Liver (tissue), 9 donors: ENCODE measurements around the gene FRAS1. TPM values are rescaled to one million over a fixed set of nuclear protein-coding genes. Genes with fewer than 3 reads are reported as not detected.

Experiments
- DNase-seq: peaks from one replicate; pipeline ENCODE4 v3.0.0-alpha.2; 2017; ENCODE audit warnings: low spot score
- H3K27ac ChIP-seq, 2 donors: one replicate each; pipeline ENCODE4 v1.7.0; 2013; ENCODE audit warnings: inconsistent platforms in 2 of 2, low read length in 2 of 2, control low read depth in 1 of 2, low read depth in 1 of 2, mild to moderate bottlenecking in 1 of 2
- H3K27me3 ChIP-seq, 4 donors: one replicate each; pipeline versions ENCODE4 v1.6.1 to v1.7.0; 2013; ENCODE audit warnings: low read length in 3 of 4, inconsistent platforms in 1 of 4, mild to moderate bottlenecking in 1 of 4, moderate library complexity in 1 of 4; ENCODE audit not compliant: control insufficient read depth in 4 of 4, insufficient read depth in 4 of 4
- H3K36me3 ChIP-seq, 4 donors: one replicate each; pipeline versions ENCODE4 v1.6.1 to v1.7.0; 2013; ENCODE audit warnings: low read length in 3 of 4, mild to moderate bottlenecking in 3 of 4, low read depth in 1 of 4, moderate library complexity in 1 of 4; ENCODE audit not compliant: control insufficient read depth in 4 of 4, insufficient read depth in 3 of 4
- H3K4me1 ChIP-seq, 4 donors: one replicate each; pipeline versions ENCODE4 v1.6.1 to v1.7.0; 2013; ENCODE audit warnings: low read length in 3 of 4, mild to moderate bottlenecking in 3 of 4, moderate library complexity in 1 of 4; ENCODE audit not compliant: control insufficient read depth in 4 of 4, insufficient read depth in 4 of 4
- H3K4me3 ChIP-seq, 3 donors: one replicate each; pipeline versions ENCODE4 v1.6.1 to v1.7.0; 2013; ENCODE audit warnings: low read length in 3 of 3, control low read depth in 1 of 3, low read depth in 1 of 3, mild to moderate bottlenecking in 1 of 3
- H3K9ac ChIP-seq, 2 donors: one replicate each; pipeline ENCODE4 v1.7.0; 2013; ENCODE audit warnings: low read length in 2 of 2, mild to moderate bottlenecking in 2 of 2, moderate library complexity in 2 of 2, control low read depth in 1 of 2, low read depth in 1 of 2
- H3K9me3 ChIP-seq, 4 donors: one replicate each; pipeline versions ENCODE4 v1.6.1 to v1.7.0; 2013; ENCODE audit warnings: low read length in 3 of 4; ENCODE audit not compliant: control insufficient read depth in 4 of 4
- EGR1 ChIP-seq, 2 donors: IDR thresholded peaks; 2 replicates each; pipeline ENCODE4 v1.6.1; 2016 to 2018; ENCODE audit warnings: antibody characterized with exemption in 2 of 2, low read depth in 2 of 2
- FOXA1 ChIP-seq: IDR thresholded peaks from 2 replicates; pipeline ENCODE4 v1.6.1; 2016; ENCODE audit warnings: antibody characterized with exemption
- GABPA ChIP-seq, 2 donors: IDR thresholded peaks in 1 of 2; conservative IDR thresholded peaks in 1 of 2; 2 replicates each; pipeline ENCODE4 v1.6.1; 2016; ENCODE audit warnings: antibody characterized with exemption in 2 of 2, mild to moderate bottlenecking in 1 of 2, moderate library complexity in 1 of 2
- HNF4A ChIP-seq, 2 donors: conservative IDR thresholded peaks; 2 replicates each; pipeline ENCODE4 v1.6.1; 2016; ENCODE audit warnings: antibody characterized with exemption in 2 of 2, mild to moderate bottlenecking in 2 of 2
- HNF4G ChIP-seq: IDR thresholded peaks from 2 replicates; pipeline ENCODE4 v1.6.1; 2016; ENCODE audit warnings: antibody characterized with exemption
- JUND ChIP-seq, 2 donors: IDR thresholded peaks; 2 replicates each; pipeline ENCODE4 v1.6.1; 2016; ENCODE audit warnings: antibody characterized with exemption in 2 of 2
- NR2F2 ChIP-seq: IDR thresholded peaks from 2 replicates; pipeline ENCODE4 v1.6.1; 2016; ENCODE audit warnings: antibody characterized with exemption
- RAD21 ChIP-seq, 2 donors: IDR thresholded peaks; 2 replicates each; pipeline ENCODE4 v1.6.1; 2016; ENCODE audit warnings: antibody characterized with exemption in 2 of 2, mild to moderate bottlenecking in 2 of 2
- REST ChIP-seq: IDR thresholded peaks from 2 replicates; pipeline ENCODE4 v1.6.1; 2016; ENCODE audit warnings: antibody characterized with exemption, mild to moderate bottlenecking
- SP1 ChIP-seq: IDR thresholded peaks from 2 replicates; pipeline ENCODE4 v1.6.1; 2018; ENCODE audit warnings: antibody characterized with exemption, mild to moderate bottlenecking
- TAF1 ChIP-seq: conservative IDR thresholded peaks from 2 replicates; pipeline ENCODE4 v1.6.1; 2016; ENCODE audit warnings: antibody characterized with exemption, mild to moderate bottlenecking
- YY1 ChIP-seq: IDR thresholded peaks from 2 replicates; pipeline ENCODE4 v1.6.1; 2016; ENCODE audit warnings: antibody characterized with exemption, mild to moderate bottlenecking
- WGBS: extraction: QIAGEN DNeasy Blood & Tissue Kit; methylation state at CpG from one replicate; pipeline ENCODE4 v1.1.7; 2013; 5-methylcytosine and 5-hydroxymethylcytosine counted together
- polyA plus RNA-seq, 2 donors: library from polyadenylated mRNA; stranded (reverse) in 1 of 2; unstranded in 1 of 2; fragments of 200-250 nt in 1 of 2; fragments of >200 nt in 1 of 2; fragmentation: Nextera tagmentation in 1 of 2; extraction: Ambion mirVana in 1 of 2; gene quantifications; one replicate each; pipeline versions ENCODE4 v1.2.1 to v1.2.3, GENCODE V29; 2013 to 2015
- total RNA-seq, 2 donors: library from RNA; depleted of rRNA; stranded (reverse); fragments of >200 nt; gene quantifications; one replicate each; pipeline ENCODE4 v1.2.3, GENCODE V29; 2014
- TF ChIP-seq, protein P1 (sequence below): IDR thresholded peaks from 2 replicates; pipeline ENCODE4 v1.6.1; 2016; ENCODE audit warnings: antibody characterized with exemption
- TF ChIP-seq, protein P2 (sequence below): IDR thresholded peaks from 2 replicates; pipeline ENCODE4 v1.6.1; 2016; ENCODE audit warnings: antibody characterized with exemption
- TF ChIP-seq, protein P3 (sequence below): fragments of 150-350 bp; IDR thresholded peaks from 2 replicates; pipeline ENCODE4 v1.5.1; 2017; ENCODE audit warnings: improper control_type of control experiment, low read depth, low read length; ENCODE audit not compliant: missing input control
- donor health status: healthy.
- donor health status: healthy.
- donor health status: healthy.
- donor health status: healthy.
- donor health status: healthy.

Gene FRAS1
- total and polyA plus RNA-seq, 4 donors: 0.08 to 6.0 (median 1.1) TPM

GRCh38 chr4:78156520-78156919 lies 99.4 kb downstream of the FRAS1 start:
- no peaks in the 10 kb centered on the region for H3K36me3 ChIP-seq
- no peak overlapping the region for H3K9ac ChIP-seq
- TF ChIP-seq, protein P1, sequence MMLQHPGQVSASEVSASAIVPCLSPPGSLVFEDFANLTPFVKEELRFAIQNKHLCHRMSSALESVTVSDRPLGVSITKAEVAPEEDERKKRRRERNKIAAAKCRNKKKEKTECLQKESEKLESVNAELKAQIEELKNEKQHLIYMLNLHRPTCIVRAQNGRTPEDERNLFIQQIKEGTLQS: no peak
- TF ChIP-seq HNF4G (no peak), NR2F2 (no peak), GABPA (IDR thresholded peaks at IDR 0.05 in 1 of 2, conservative IDR thresholded peaks at IDR 0.05 in 1 of 2) (no peak), SP1 (no peak), TAF1 (no peak), JUND (IDR thresholded peaks at IDR 0.05) (no peak), HNF4A (conservative IDR thresholded peaks at IDR 0.05) (no peak), FOXA1 (no peak), EGR1 (IDR thresholded peaks at IDR 0.05; ENCODE audit: low read depth in 2 of 2) (no peak), REST (no peak)
- TF ChIP-seq, protein P2, sequence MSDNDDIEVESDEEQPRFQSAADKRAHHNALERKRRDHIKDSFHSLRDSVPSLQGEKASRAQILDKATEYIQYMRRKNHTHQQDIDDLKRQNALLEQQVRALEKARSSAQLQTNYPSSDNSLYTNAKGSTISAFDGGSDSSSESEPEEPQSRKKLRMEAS: no peak
- no peaks in the 10 kb centered on the region for H3K9me3 ChIP-seq
- peaks cover 0 to 3% (median 0%) of the 10 kb centered on the region in 4 donors for H3K27me3 ChIP-seq
- 89% methylated on average over 5 of the region's 5 CpGs for WGBS
- no peaks in the 10 kb centered on the region for H3K4me1 ChIP-seq
- no peak overlapping the region for H3K4me3 ChIP-seq
- no peak for DNase-seq
- H3K27ac ChIP-seq: no peak overlapping the region

- no peaks in the 10 kb centered on the region for H3K9me3 ChIP-seq
- H3K36me3 ChIP-seq: no peaks in the 10 kb centered on the region
- H3K27ac ChIP-seq: no peak overlapping the region
- TF ChIP-seq EGR1 (IDR thresholded peaks at IDR 0.05; ENCODE audit: low read depth in 2 of 2) (no peak), YY1 (no peak), FOXA1 (no peak), JUND (IDR thresholded peaks at IDR 0.05) (no peak), GABPA (IDR thresholded peaks at IDR 0.05 in 1 of 2, conservative IDR thresholded peaks at IDR 0.05 in 1 of 2) (no peak), RAD21 (IDR thresholded peaks at IDR 0.05) (no peak), SP1 (no peak), TAF1 (no peak)
- TF ChIP-seq, protein P2: no peak
- no peak for DNase-seq
- no peaks in the 10 kb centered on the region for H3K4me1 ChIP-seq
- peaks cover 0 to 8% (median 0%) of the 10 kb centered on the region in 4 donors for H3K27me3 ChIP-seq
- no peak overlapping the region for H3K4me3 ChIP-seq
- WGBS: 63% methylated on average over 3 of the region's 3 CpGs
- H3K9ac ChIP-seq: no peak overlapping the region
These were observed 105.2 kb downstream of the FRAS1 start for GRCh38 chr4:78162342-78162741.

GRCh38 chr4:78162821-78163220 lies 105.7 kb downstream of the FRAS1 start:
- no peak overlapping the region for H3K4me3 ChIP-seq
- no peaks in the 10 kb centered on the region for H3K4me1 ChIP-seq
- no peak overlapping the region for H3K9ac ChIP-seq
- no peaks in the 10 kb centered on the region for H3K36me3 ChIP-seq
- no peak overlapping the region for H3K27ac ChIP-seq
- 62% methylated on average over 3 of the region's 3 CpGs for WGBS
- no peaks in the 10 kb centered on the region for H3K9me3 ChIP-seq
- peaks cover 0 to 8% (median 0%) of the 10 kb centered on the region in 4 donors for H3K27me3 ChIP-seq
- no peak for DNase-seq
- TF ChIP-seq SP1: no peak
- no peak for TF ChIP-seq GABPA (IDR thresholded peaks at IDR 0.05 in 1 of 2, conservative IDR thresholded peaks at IDR 0.05 in 1 of 2)
- no peak for TF ChIP-seq JUND (IDR thresholded peaks at IDR 0.05)
- TF ChIP-seq HNF4G: no peak
- TF ChIP-seq REST: no peak
- no peak for TF ChIP-seq TAF1
- no peak for TF ChIP-seq YY1
- TF ChIP-seq, protein P1: no peak
- TF ChIP-seq, protein P3, sequence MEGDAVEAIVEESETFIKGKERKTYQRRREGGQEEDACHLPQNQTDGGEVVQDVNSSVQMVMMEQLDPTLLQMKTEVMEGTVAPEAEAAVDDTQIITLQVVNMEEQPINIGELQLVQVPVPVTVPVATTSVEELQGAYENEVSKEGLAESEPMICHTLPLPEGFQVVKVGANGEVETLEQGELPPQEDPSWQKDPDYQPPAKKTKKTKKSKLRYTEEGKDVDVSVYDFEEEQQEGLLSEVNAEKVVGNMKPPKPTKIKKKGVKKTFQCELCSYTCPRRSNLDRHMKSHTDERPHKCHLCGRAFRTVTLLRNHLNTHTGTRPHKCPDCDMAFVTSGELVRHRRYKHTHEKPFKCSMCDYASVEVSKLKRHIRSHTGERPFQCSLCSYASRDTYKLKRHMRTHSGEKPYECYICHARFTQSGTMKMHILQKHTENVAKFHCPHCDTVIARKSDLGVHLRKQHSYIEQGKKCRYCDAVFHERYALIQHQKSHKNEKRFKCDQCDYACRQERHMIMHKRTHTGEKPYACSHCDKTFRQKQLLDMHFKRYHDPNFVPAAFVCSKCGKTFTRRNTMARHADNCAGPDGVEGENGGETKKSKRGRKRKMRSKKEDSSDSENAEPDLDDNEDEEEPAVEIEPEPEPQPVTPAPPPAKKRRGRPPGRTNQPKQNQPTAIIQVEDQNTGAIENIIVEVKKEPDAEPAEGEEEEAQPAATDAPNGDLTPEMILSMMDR: no peak
- TF ChIP-seq FOXA1: no peak
